Activated T-helper 2 cell treated with anti-CD3 and anti-CD28 coated beads, Interferon-gamma antibody, Interleukin-2, Interleukin-4, amounts not matched to agents 10 μg/mL and 5 μg/mL and 100 μg/mL, durations not matched to agents 14 hours and 24 hours and 36 hours (primary cell): ENCODE measurements around the gene CEP85L. TPM values are rescaled to one million over a fixed set of nuclear protein-coding genes. Genes with fewer than 3 reads are reported as not detected.

Source experiments
- DNase-seq: peaks from one replicate; pipeline ENCODE4 v3.0.0; 2021; ENCODE audit warnings: low spot score
- H3K27ac Mint-ChIP-seq: one replicate; pipeline ENCODE4 v1.8.0; 2021; ENCODE audit warnings: mixed read lengths
- H3K27me3 Mint-ChIP-seq: one replicate; pipeline ENCODE4 v1.8.0; 2021; ENCODE audit warnings: low read depth, mixed read lengths
- H3K36me3 Mint-ChIP-seq: one replicate; pipeline ENCODE4 v1.8.0; 2021; ENCODE audit warnings: low read depth, mixed read lengths
- H3K4me1 Mint-ChIP-seq: one replicate; pipeline ENCODE4 v1.8.0; 2021; ENCODE audit warnings: low read depth, mixed read lengths
- H3K4me3 Mint-ChIP-seq: one replicate; pipeline ENCODE4 v1.8.0; 2021; ENCODE audit warnings: low read depth, mild to moderate bottlenecking, moderate library complexity, mixed read lengths
- H3K9me3 Mint-ChIP-seq: one replicate; pipeline ENCODE4 v1.8.0; 2021; ENCODE audit warnings: mixed read lengths
- intact Hi-C: fragments of 100-400 bp; cut with micrococcal nuclease; formaldehyde crosslinking; loops from one replicate; pipeline ENCODE4 v1.15.1; 2023
- total RNA-seq: library from RNA; stranded (reverse); gene quantifications from 2 replicates; pipeline ENCODE4 v1.2.3, GENCODE V29; 2022

Gene CEP85L
- total RNA-seq, 1 donor from 2014 or later, result 34.2 TPM

- Mint-ChIP-seq H3K4me1 (peaks cover 20% of the 10 kb centered on the region), H3K36me3 (peaks cover 71% of the 10 kb centered on the region), H3K4me3 (no peak overlapping the region), H3K9me3 (peaks cover 14% of the 10 kb centered on the region), H3K27me3 (no peaks in the 10 kb centered on the region), H3K27ac (peak overlapping the region; percentile 17)
- intact Hi-C loops, result loop anchor here (5.0 kb wide), 1 partner anchor 145 kb away; no protein-coding TSS in a partner anchor
- no peak for DNase-seq
Measured at GRCh38 chr6:118632359-118632758, 19.0 kb downstream of the CEP85L start.

GRCh38 chr6:118630923-118631322 is 20.5 kb downstream of the CEP85L start:
- Mint-ChIP-seq H3K4me3 (no peak overlapping the region), H3K9me3 (peaks cover 29% of the 10 kb centered on the region), H3K36me3 (peaks cover 73% of the 10 kb centered on the region), H3K27ac (no peak overlapping the region), H3K27me3 (no peaks in the 10 kb centered on the region), H3K4me1 (peaks cover 20% of the 10 kb centered on the region)
- no peak for DNase-seq
- intact Hi-C loops, result loop anchor here (5.0 kb wide), 1 partner anchor 146 kb away; no protein-coding TSS in a partner anchor

- peaks cover 76% of the 10 kb centered on the region for H3K36me3 Mint-ChIP-seq
- no peaks in the 10 kb centered on the region for H3K27me3 Mint-ChIP-seq
- no peak overlapping the region for H3K4me3 Mint-ChIP-seq
- DNase-seq, result no peak
- H3K9me3 Mint-ChIP-seq, result peaks cover 34% of the 10 kb centered on the region
- peaks cover 14% of the 10 kb centered on the region for H3K4me1 Mint-ChIP-seq
- intact Hi-C loops, result loop anchor here (5.0 kb wide), 1 partner anchor 147 kb away; no protein-coding TSS in a partner anchor
- no peak overlapping the region for H3K27ac Mint-ChIP-seq
Measured at GRCh38 chr6:118630067-118630466, 21.3 kb downstream of the CEP85L start.

GRCh38 chr6:118627724-118628123 is 23.7 kb downstream of the CEP85L start:
- Mint-ChIP-seq H3K27me3 (no peaks in the 10 kb centered on the region), H3K36me3 (peaks cover 77% of the 10 kb centered on the region), H3K9me3 (peaks cover 34% of the 10 kb centered on the region), H3K4me3 (no peak overlapping the region), H3K4me1 (peaks cover 8% of the 10 kb centered on the region), H3K27ac (no peak overlapping the region)
- DNase-seq, result no peak
- intact Hi-C loops, result no loop called here

- no peak for DNase-seq
- Mint-ChIP-seq H3K27me3 (no peaks in the 10 kb centered on the region), H3K9me3 (peaks cover 34% of the 10 kb centered on the region), H3K36me3 (peaks cover 60% of the 10 kb centered on the region), H3K27ac (no peak overlapping the region), H3K4me3 (no peak overlapping the region), H3K4me1 (peaks cover 4% of the 10 kb centered on the region)
- intact Hi-C loops, result no loop called here
Measured at GRCh38 chr6:118625833-118626232, 25.6 kb downstream of the CEP85L start.

GRCh38 chr6:118621799-118622470 is 29.5 kb downstream of the CEP85L start:
- Mint-ChIP-seq H3K4me1 (peaks cover 14% of the 10 kb centered on the region), H3K27me3 (no peaks in the 10 kb centered on the region), H3K27ac (no peak overlapping the region), H3K4me3 (no peak overlapping the region), H3K36me3 (peaks cover 26% of the 10 kb centered on the region), H3K9me3 (peaks cover 15% of the 10 kb centered on the region)
- intact Hi-C loops, result no loop called here
- DNase-seq, result no peak

GRCh38 chr6:118620202-118620601 is 31.2 kb downstream of the CEP85L start:
- Mint-ChIP-seq H3K9me3 (no peaks in the 10 kb centered on the region), H3K27ac (no peak overlapping the region), H3K36me3 (peaks cover 16% of the 10 kb centered on the region), H3K27me3 (no peaks in the 10 kb centered on the region), H3K4me1 (peaks cover 14% of the 10 kb centered on the region), H3K4me3 (no peak overlapping the region)
- no peak for DNase-seq
- intact Hi-C loops, result no loop called here

- DNase-seq, result peak; percentile 34
- Mint-ChIP-seq H3K27me3 (no peaks in the 10 kb centered on the region), H3K9me3 (peaks cover 4% of the 10 kb centered on the region), H3K27ac (no peak overlapping the region), H3K4me1 (peaks cover 14% of the 10 kb centered on the region), H3K4me3 (no peak overlapping the region), H3K36me3 (peaks cover 21% of the 10 kb centered on the region)
- intact Hi-C loops, result loop anchor here (1.0 to 2.0 kb wide), 2 partner anchors 54 to 336 kb away; no protein-coding TSS in a partner anchor
Measured at GRCh38 chr6:118618676-118619377, 32.6 kb downstream of the CEP85L start.

- peaks cover 13% of the 10 kb centered on the region for H3K4me1 Mint-ChIP-seq
- H3K27me3 Mint-ChIP-seq, result no peaks in the 10 kb centered on the region
- H3K36me3 Mint-ChIP-seq, result peaks cover 32% of the 10 kb centered on the region
- no peak overlapping the region for H3K4me3 Mint-ChIP-seq
- intact Hi-C loops, result no loop called here
- H3K9me3 Mint-ChIP-seq, result peaks cover 10% of the 10 kb centered on the region
- no peak overlapping the region for H3K27ac Mint-ChIP-seq
- no peak for DNase-seq
Measured at GRCh38 chr6:118617417-118617816, 34.0 kb downstream of the CEP85L start.

- no peaks in the 10 kb centered on the region for H3K27me3 Mint-ChIP-seq
- peaks cover 31% of the 10 kb centered on the region for H3K4me1 Mint-ChIP-seq
- peaks cover 71% of the 10 kb centered on the region for H3K36me3 Mint-ChIP-seq
- intact Hi-C loops, result no loop called here
- no peak overlapping the region for H3K27ac Mint-ChIP-seq
- no peak overlapping the region for H3K4me3 Mint-ChIP-seq
- peaks cover 26% of the 10 kb centered on the region for H3K9me3 Mint-ChIP-seq
- DNase-seq, result no peak
Measured at GRCh38 chr6:118611334-118611733, 40.1 kb downstream of the CEP85L start.

GRCh38 chr6:118606858-118607257 is 44.5 kb downstream of the CEP85L start:
- no peak overlapping the region for H3K4me3 Mint-ChIP-seq
- peaks cover 80% of the 10 kb centered on the region for H3K36me3 Mint-ChIP-seq
- peaks cover 35% of the 10 kb centered on the region for H3K4me1 Mint-ChIP-seq
- H3K27me3 Mint-ChIP-seq, result no peaks in the 10 kb centered on the region
- no peak for DNase-seq
- H3K9me3 Mint-ChIP-seq, result peaks cover 13% of the 10 kb centered on the region
- H3K27ac Mint-ChIP-seq, result no peak overlapping the region
- intact Hi-C loops, result loop anchor here (5.0 kb wide), 1 partner anchor 50 kb away; no protein-coding TSS in a partner anchor

- DNase-seq, result no peak
- no peak overlapping the region for H3K4me3 Mint-ChIP-seq
- H3K9me3 Mint-ChIP-seq, result peaks cover 9% of the 10 kb centered on the region
Measured at GRCh38 chr6:118606268-118606667, 45.1 kb downstream of the CEP85L start.

GRCh38 chr6:118603372-118603771 is 48.0 kb downstream of the CEP85L start:
- H3K36me3 Mint-ChIP-seq, result peaks cover 75% of the 10 kb centered on the region
- no peaks in the 10 kb centered on the region for H3K9me3 Mint-ChIP-seq
- no peaks in the 10 kb centered on the region for H3K27me3 Mint-ChIP-seq
- intact Hi-C loops, result no loop called here
- H3K27ac Mint-ChIP-seq, result no peak overlapping the region
- H3K4me1 Mint-ChIP-seq, result peaks cover 20% of the 10 kb centered on the region
- DNase-seq, result no peak
- no peak overlapping the region for H3K4me3 Mint-ChIP-seq

More at GRCh38 chr6:118606268-118606667, 45.1 kb downstream of the CEP85L start:
- Mint-ChIP-seq H3K27me3 (no peaks in the 10 kb centered on the region), H3K36me3 (peaks cover 77% of the 10 kb centered on the region), H3K4me1 (peaks cover 33% of the 10 kb centered on the region), H3K27ac (no peak overlapping the region)
- intact Hi-C loops, result loop anchor here (5.0 kb wide), 1 partner anchor 49 kb away; no protein-coding TSS in a partner anchor
